ENCODE results near the gene HPCAL1. TPM values are rescaled to one million over a fixed set of nuclear protein-coding genes. Genes with fewer than 3 reads are reported as not detected.

The HPCAL1 gene
- total RNA-seq, 2 experiments from 2014 or later, result 9.2 to 9.7 TPM

- no peak overlapping the region for H2AFZ ChIP-seq (ENCODE audit: low read length)
- TF ChIP-seq, protein P1, sequence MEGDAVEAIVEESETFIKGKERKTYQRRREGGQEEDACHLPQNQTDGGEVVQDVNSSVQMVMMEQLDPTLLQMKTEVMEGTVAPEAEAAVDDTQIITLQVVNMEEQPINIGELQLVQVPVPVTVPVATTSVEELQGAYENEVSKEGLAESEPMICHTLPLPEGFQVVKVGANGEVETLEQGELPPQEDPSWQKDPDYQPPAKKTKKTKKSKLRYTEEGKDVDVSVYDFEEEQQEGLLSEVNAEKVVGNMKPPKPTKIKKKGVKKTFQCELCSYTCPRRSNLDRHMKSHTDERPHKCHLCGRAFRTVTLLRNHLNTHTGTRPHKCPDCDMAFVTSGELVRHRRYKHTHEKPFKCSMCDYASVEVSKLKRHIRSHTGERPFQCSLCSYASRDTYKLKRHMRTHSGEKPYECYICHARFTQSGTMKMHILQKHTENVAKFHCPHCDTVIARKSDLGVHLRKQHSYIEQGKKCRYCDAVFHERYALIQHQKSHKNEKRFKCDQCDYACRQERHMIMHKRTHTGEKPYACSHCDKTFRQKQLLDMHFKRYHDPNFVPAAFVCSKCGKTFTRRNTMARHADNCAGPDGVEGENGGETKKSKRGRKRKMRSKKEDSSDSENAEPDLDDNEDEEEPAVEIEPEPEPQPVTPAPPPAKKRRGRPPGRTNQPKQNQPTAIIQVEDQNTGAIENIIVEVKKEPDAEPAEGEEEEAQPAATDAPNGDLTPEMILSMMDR (conservative IDR thresholded peaks at IDR 0.05; ENCODE audit: low read length), result no peak
- no peak for TF ChIP-seq EZH2phosphoT487 (IDR thresholded peaks at IDR 0.05; ENCODE audit: borderline replicate concordance, low read depth, low read length)
- no peaks in the 10 kb centered on the region for H3K36me3 ChIP-seq (ENCODE audit: insufficient read depth, low read length)
- H3K4me1 ChIP-seq (ENCODE audit: insufficient read depth, low read length, poor library complexity, severe bottlenecking), result peaks cover 6% of the 10 kb centered on the region
- CTCF ChIA-PET (ENCODE audit: unreplicated experiment), result no interaction called here
- H3K4me2 ChIP-seq (ENCODE audit: low read length), result no peak overlapping the region
- H3K79me2 ChIP-seq (ENCODE audit: insufficient read depth, low read depth, low read length), result no peaks in the 10 kb centered on the region
- no TSS peak for BruUV-seq (replicated peaks)
- intact Hi-C loops (cut with micrococcal nuclease; ENCODE audit: unreplicated experiment), result no loop called here
- no peak overlapping the region for H3K4me3 ChIP-seq (ENCODE audit: low read depth, low read length, poor library complexity, severe bottlenecking)
- H4K20me1 ChIP-seq (ENCODE audit: insufficient read depth, low read length), result no peaks in the 10 kb centered on the region
- POLR2A ChIA-PET, result no interaction called here
- no peak for DNase-seq (ENCODE audit: low spot score)
- no peaks in the 10 kb centered on the region for H3K9me3 ChIP-seq (ENCODE audit: low read length)
- H3K9me2 ChIP-seq (ENCODE audit: insufficient read depth, low read length), result no peaks in the 10 kb centered on the region
- no peak overlapping the region for H3K27ac ChIP-seq (ENCODE audit: low read depth, low read length, poor library complexity, severe bottlenecking)
These were observed 41.0 kb downstream of the HPCAL1 start for GRCh38 chr2:10343658-10344057.

DNA sequence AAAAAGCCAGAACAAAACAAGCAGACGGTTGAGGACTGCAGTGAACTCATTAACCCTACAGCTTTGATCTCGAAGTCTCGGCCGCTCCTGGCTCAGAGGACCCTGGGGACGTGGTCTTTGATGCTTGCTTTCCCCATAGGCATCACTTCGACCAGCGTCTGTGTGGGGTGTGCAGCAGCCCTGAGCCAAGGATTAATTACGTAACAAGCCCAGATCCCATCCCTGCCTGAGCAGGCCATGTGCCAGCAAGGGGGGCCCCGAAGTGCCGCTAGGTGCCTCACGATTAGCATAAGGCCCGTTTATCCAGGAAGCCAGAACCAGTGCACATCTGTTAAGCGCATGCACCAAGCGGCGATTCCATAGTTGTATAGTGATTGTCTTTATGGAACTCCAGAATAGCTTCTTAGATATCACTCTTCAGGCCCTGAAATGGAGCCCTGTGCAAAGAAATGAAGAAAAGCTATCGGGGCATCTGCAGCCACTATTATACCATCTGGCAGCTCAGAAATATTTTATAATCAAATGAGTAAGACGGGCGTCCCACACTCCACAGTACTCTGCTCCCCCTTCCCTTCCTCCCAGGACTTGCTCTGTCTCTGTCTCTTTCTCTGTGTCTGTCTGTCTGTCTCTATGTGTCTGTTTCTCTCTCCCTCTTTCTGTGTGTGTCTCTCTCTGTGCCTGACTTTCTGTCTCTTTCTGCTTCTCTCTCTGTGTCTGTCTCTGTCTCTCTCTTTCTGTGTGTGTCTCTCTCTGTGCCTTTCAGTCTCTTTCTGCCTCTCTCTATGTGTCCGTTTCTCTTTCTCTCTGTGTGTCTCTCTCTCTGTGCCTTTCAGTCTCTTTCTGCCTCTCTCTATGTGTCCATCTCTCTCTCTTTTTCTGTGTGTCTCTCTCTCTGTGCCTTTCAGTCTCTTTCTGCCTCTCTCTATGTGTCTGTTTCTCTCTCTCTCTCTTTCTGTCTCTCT, 41.7 kb downstream of the HPCAL1 start:
- no peak for DNase-seq (ENCODE audit: low spot score)
- no peaks in the 10 kb centered on the region for H3K9me2 ChIP-seq (ENCODE audit: insufficient read depth, low read length)
- TF ChIP-seq, protein P1 (conservative IDR thresholded peaks at IDR 0.05; ENCODE audit: low read length), result no peak
- no peak for TF ChIP-seq EZH2phosphoT487 (IDR thresholded peaks at IDR 0.05; ENCODE audit: borderline replicate concordance, low read depth, low read length)
- H3K4me1 ChIP-seq (ENCODE audit: insufficient read depth, low read length, poor library complexity, severe bottlenecking), result peaks cover 6% of the 10 kb centered on the region
- no peaks in the 10 kb centered on the region for H3K36me3 ChIP-seq (ENCODE audit: insufficient read depth, low read length)
- ChIA-PET POLR2A (no interaction called here), CTCF (ENCODE audit: unreplicated experiment) (no interaction called here)
- no peaks in the 10 kb centered on the region for H3K79me2 ChIP-seq (ENCODE audit: insufficient read depth, low read depth, low read length)
- no peak overlapping the region for H3K4me2 ChIP-seq (ENCODE audit: low read length)
- intact Hi-C loops (cut with micrococcal nuclease; ENCODE audit: unreplicated experiment), result no loop called here
- no peaks in the 10 kb centered on the region for H4K20me1 ChIP-seq (ENCODE audit: insufficient read depth, low read length)
- no peaks in the 10 kb centered on the region for H3K9me3 ChIP-seq (ENCODE audit: low read length)
- H3K27ac ChIP-seq (ENCODE audit: low read depth, low read length, poor library complexity, severe bottlenecking), result no peak overlapping the region
- H3K4me3 ChIP-seq (ENCODE audit: low read depth, low read length, poor library complexity, severe bottlenecking), result no peak overlapping the region
- BruUV-seq (replicated peaks), result no TSS peak
- no peak overlapping the region for H2AFZ ChIP-seq (ENCODE audit: low read length)

- H3K9me2 ChIP-seq (ENCODE audit: insufficient read depth, low read length), result no peaks in the 10 kb centered on the region
- no peak overlapping the region for H3K4me2 ChIP-seq (ENCODE audit: low read length)
- POLR2A ChIA-PET, result no interaction called here
- no peak for TF ChIP-seq EZH2phosphoT487 (IDR thresholded peaks at IDR 0.05; ENCODE audit: borderline replicate concordance, low read depth, low read length)
- TF ChIP-seq, protein P1 (conservative IDR thresholded peaks at IDR 0.05; ENCODE audit: low read length), result no peak
- H3K4me3 ChIP-seq (ENCODE audit: low read depth, low read length, poor library complexity, severe bottlenecking), result no peak overlapping the region
- H3K9me3 ChIP-seq (ENCODE audit: low read length), result no peaks in the 10 kb centered on the region
- peaks cover 6% of the 10 kb centered on the region for H3K4me1 ChIP-seq (ENCODE audit: insufficient read depth, low read length, poor library complexity, severe bottlenecking)
- intact Hi-C loops (cut with micrococcal nuclease; ENCODE audit: unreplicated experiment), result no loop called here
- no peak for DNase-seq (ENCODE audit: low spot score)
- no peak overlapping the region for H3K27ac ChIP-seq (ENCODE audit: low read depth, low read length, poor library complexity, severe bottlenecking)
- no peaks in the 10 kb centered on the region for H3K79me2 ChIP-seq (ENCODE audit: insufficient read depth, low read depth, low read length)
- H2AFZ ChIP-seq (ENCODE audit: low read length), result no peak overlapping the region
- no peaks in the 10 kb centered on the region for H3K36me3 ChIP-seq (ENCODE audit: insufficient read depth, low read length)
- BruUV-seq (replicated peaks), result no TSS peak
- no peaks in the 10 kb centered on the region for H4K20me1 ChIP-seq (ENCODE audit: insufficient read depth, low read length)
- CTCF ChIA-PET (ENCODE audit: unreplicated experiment), result no interaction called here
These were observed 42.4 kb downstream of the HPCAL1 start for GRCh38 chr2:10345126-10345525.

All from OCI-LY7 (cell line).